BJ (cell line): Measurements from ENCODE around the gene SYT1. TPM values are rescaled to one million over a fixed set of nuclear protein-coding genes. Genes with fewer than 3 reads are reported as not detected.

Experiments
- CTCF ChIA-PET: fragments of 350-600 bp; formaldehyde crosslinking; extraction: SDS; loops from one replicate; lab custom pipeline; 2021; ENCODE audit warnings: antibody characterized with exemption, inconsistent platforms; lab: Yijun Ruan, JAX
- POLR2A ChIA-PET: fragments of 300-600 bp; sonication (Branson Sonifier 250); formaldehyde crosslinking; extraction: SDS; loops from one replicate; lab custom pipeline; 2021; ENCODE audit warnings: antibody characterized with exemption; lab: Charles Lee
- DNase-seq: peaks from one replicate; pipeline ENCODE4 v3.0.0-alpha.2; 2011; ENCODE audit warnings: low read depth
- H3K27me3 ChIP-seq: 2 replicates; pipeline ENCODE4 v1.6.0; 2011; ENCODE audit warnings: low read length; ENCODE audit not compliant: control insufficient read depth, insufficient read depth
- H3K36me3 ChIP-seq: 2 replicates; pipeline ENCODE4 v1.5.1; 2011; ENCODE audit warnings: low read length; ENCODE audit not compliant: control insufficient read depth, insufficient read depth
- H3K4me3 ChIP-seq: 2 replicates; pipeline ENCODE4 v1.5.1; 2011; ENCODE audit warnings: low read depth, mild to moderate bottlenecking, control low read depth, low read length
- CTCF ChIP-seq: IDR thresholded peaks from 2 replicates; pipeline ENCODE4 v1.5.1; 2011; ENCODE audit warnings: low read depth, mild to moderate bottlenecking, control low read depth, inconsistent platforms, low read length, moderate library complexity; ENCODE audit not compliant: insufficient read depth
- polyA plus RNA-seq: library from polyadenylated mRNA; depleted of rRNA; stranded (reverse); fragments of >200 nt; gene quantifications from 2 replicates; pipeline ENCODE4 v1.2.3, GENCODE V29; 2011

SYT1 gene
- polyA plus RNA-seq, 1 experiment, result 0.70 TPM

GRCh38 chr12:79266343-79267144 lies 402.0 kb downstream of the SYT1 start:
- DNase-seq, result no peak
- POLR2A ChIA-PET, result no interaction called here
- Histone ChIP-seq H3K27me3 (no peaks in the 10 kb centered on the region), H3K36me3 (no peaks in the 10 kb centered on the region), H3K4me3 (no peak overlapping the region)
- CTCF ChIA-PET, result no interaction called here
- no peak for TF ChIP-seq CTCF

- no peak for DNase-seq
- Histone ChIP-seq H3K4me3 (no peak overlapping the region), H3K36me3 (no peaks in the 10 kb centered on the region), H3K27me3 (no peaks in the 10 kb centered on the region)
- TF ChIP-seq CTCF, result no peak
- ChIA-PET CTCF (no interaction called here), POLR2A (no interaction called here)
Measured at GRCh38 chr12:79267580-79267979, 403.0 kb downstream of the SYT1 start.

DNA sequence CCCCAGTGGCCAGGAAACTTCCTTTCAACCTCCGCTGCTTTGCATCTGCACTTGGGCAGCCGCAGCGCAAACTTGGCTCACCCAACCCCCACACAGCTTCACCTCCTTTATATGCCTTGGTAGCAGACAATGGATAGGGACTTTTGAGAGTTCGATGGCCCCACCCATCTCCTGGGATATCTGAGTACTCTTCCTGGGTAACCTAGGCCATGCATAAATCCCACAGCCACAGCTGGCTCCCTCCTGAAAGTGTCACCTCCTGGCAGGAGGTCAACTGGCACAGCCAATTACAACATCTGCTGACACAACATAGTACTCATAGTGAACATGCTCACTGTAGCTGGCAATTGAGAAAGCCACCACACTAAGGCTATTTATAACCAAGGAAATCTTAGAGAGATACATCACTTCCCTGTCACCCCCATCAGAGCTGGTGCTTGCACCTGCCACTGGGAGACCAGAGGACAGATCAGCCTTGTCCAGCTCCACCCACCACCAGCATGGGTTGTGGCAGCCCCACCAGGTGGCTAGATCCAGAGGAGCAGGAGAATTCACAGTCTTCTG lies 410.0 kb downstream of the SYT1 start:
- ChIA-PET POLR2A (no interaction called here), CTCF (no interaction called here)
- Histone ChIP-seq H3K36me3 (no peaks in the 10 kb centered on the region), H3K4me3 (no peak overlapping the region), H3K27me3 (no peaks in the 10 kb centered on the region)
- no peak for DNase-seq
- no peak for TF ChIP-seq CTCF

DNA sequence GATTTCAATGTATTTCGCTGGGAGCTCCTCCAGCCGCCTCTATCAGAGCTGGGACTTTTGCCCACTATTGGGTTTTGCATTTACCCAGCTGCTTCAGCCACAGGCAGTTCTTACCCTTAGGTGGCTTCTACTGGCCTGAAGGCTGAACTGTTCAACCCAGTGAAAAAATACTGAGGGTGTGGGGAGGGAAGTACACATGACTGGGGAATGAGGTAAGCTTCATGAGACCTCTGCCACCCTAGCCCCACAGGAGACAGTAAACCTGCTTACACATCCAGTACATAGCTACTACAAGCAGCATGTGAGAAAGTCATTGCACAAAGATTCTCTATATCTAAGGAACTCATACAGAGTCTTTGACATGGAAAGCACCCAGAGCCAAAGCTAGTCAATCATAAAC lies 411.1 kb downstream of the SYT1 start:
- Histone ChIP-seq H3K27me3 (no peaks in the 10 kb centered on the region), H3K4me3 (no peak overlapping the region), H3K36me3 (no peaks in the 10 kb centered on the region)
- no peak for TF ChIP-seq CTCF
- no peak for DNase-seq
- ChIA-PET POLR2A (no interaction called here), CTCF (no interaction called here)

DNA sequence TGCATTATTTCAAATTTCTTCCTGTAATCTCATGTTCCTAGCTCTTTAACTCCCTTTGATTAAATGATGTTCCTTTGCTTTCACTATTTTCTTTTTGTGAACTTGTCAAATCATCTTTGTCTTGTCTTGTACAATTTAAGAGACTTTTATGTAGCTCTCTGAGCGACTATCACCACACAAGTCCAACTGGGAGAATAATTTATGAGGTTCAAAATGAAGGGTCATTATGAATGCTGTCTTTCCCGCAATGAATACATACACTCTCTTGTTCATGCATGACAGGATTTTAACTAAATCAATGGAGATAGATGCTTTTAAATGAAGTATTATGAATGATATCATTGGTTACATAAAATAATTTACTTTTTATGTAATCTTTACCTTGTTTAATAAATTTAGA lies 418.8 kb downstream of the SYT1 start:
- Histone ChIP-seq H3K4me3 (no peak overlapping the region), H3K27me3 (no peaks in the 10 kb centered on the region), H3K36me3 (no peaks in the 10 kb centered on the region)
- ChIA-PET CTCF (no interaction called here), POLR2A (no interaction called here)
- no peak for TF ChIP-seq CTCF
- no peak for DNase-seq
